GM11168 (cell line): ENCODE results near the gene GALM.
"Not testable (repeated sequence)": the region's sequence is repeated elsewhere in the genome, so short reads cannot be mapped to it uniquely, and the experiment has no call there.

Experiments used
- in situ Hi-C: fragments of 300-500 bp; cut with MboI; formaldehyde crosslinking; loops from one replicate; pipeline ENCODE4 v1.12.0; 2022; ENCODE audit warnings: low sequenced_read_pairs; ENCODE audit not compliant: unreplicated experiment

GALM gene

GRCh38 chr2:38750891-38751595 is 85.1 kb downstream of the GALM start, which contains the start of gene SRSF7:
Gene SRSF7, minus strand, starts transcription at chr2:38751361. Its CDS starts 105 bp downstream, at chr2:38751256.
- in situ Hi-C loops, result no loop called here

GRCh38 chr2:38751596-38752410 is 85.9 kb downstream of the GALM start:
- in situ Hi-C loops, result no loop called here

GRCh38 chr2:38754049-38754448 is 88.1 kb downstream of the GALM start:
- in situ Hi-C loops, result no loop called here

- in situ Hi-C loops, result no loop called here
Measured at GRCh38 chr2:38754506-38754905, 88.6 kb downstream of the GALM start.

GRCh38 chr2:38755891-38756290 is 90.0 kb downstream of the GALM start:
- in situ Hi-C loops, result not testable (repeated sequence)

GRCh38 chr2:38763228-38763627 is 97.3 kb downstream of the GALM start:
- in situ Hi-C loops, result no loop called here

GRCh38 chr2:38763728-38764127 is 97.8 kb downstream of the GALM start:
- in situ Hi-C loops, result no loop called here

- in situ Hi-C loops, result no loop called here
Measured at GRCh38 chr2:38765149-38765548, 99.2 kb downstream of the GALM start.

- in situ Hi-C loops, result no loop called here
Measured at GRCh38 chr2:38765551-38765950, 99.6 kb downstream of the GALM start.

- in situ Hi-C loops, result no loop called here
Measured at GRCh38 chr2:38771632-38772031, 105.7 kb downstream of the GALM start.

- in situ Hi-C loops, result no loop called here
Measured at GRCh38 chr2:38775097-38775920, 109.4 kb downstream of the GALM start.

- in situ Hi-C loops, result no loop called here
Measured at GRCh38 chr2:38775921-38776225, 110.0 kb downstream of the GALM start.

GRCh38 chr2:38776531-38776930 is 110.6 kb downstream of the GALM start:
- in situ Hi-C loops, result no loop called here

GRCh38 chr2:38778687-38779082 is 112.8 kb downstream of the GALM start:
- in situ Hi-C loops, result no loop called here

- in situ Hi-C loops, result no loop called here
Measured at GRCh38 chr2:38783586-38783985, 117.7 kb downstream of the GALM start.
